GM23338 (cell line): ENCODE data around the gene NFATC1. TPM values are rescaled to one million over a fixed set of nuclear protein-coding genes. Genes with fewer than 3 reads are reported as not detected.

Source experiments
- ATAC-seq: fragments of 200-7000 bp; cut with Tn5 transposase; 3 replicates; pipeline ENCODE4 v1.9.1; 2020
- DNase-seq: peaks from one replicate; pipeline ENCODE4 v3.0.0-alpha.2; 2015; ENCODE audit warnings: low spot score
- H2AFZ ChIP-seq: fragments of 200-600 bp; sonication (generic); 2 replicates; pipeline ENCODE4 v1.8.0; 2016; ENCODE audit warnings: antibody characterized with exemption, mild to moderate bottlenecking, moderate library complexity
- H3F3A ChIP-seq: fragments of 200-600 bp; sonication (generic); replicated peaks from 2 replicates; pipeline ENCODE4 v1.8.0; 2017; ENCODE audit warnings: antibody characterized with exemption, mixed run types, low read depth
- H3K27ac ChIP-seq: fragments of 200-600 bp; sonication (generic); 2 replicates; pipeline ENCODE4 v1.6.1; 2016; ENCODE audit warnings: low read depth
- H3K27me3 ChIP-seq: fragments of 200-600 bp; sonication (generic); 2 replicates; pipeline ENCODE4 v1.8.0; 2016; ENCODE audit warnings: mild to moderate bottlenecking, mixed run types, moderate library complexity; ENCODE audit not compliant: insufficient read depth
- H3K36me3 ChIP-seq: fragments of 200-600 bp; sonication (generic); 2 replicates; pipeline ENCODE4 v1.8.0; 2016; ENCODE audit warnings: mild to moderate bottlenecking; ENCODE audit not compliant: insufficient read depth
- H3K4me1 ChIP-seq: fragments of 200-600 bp; sonication (generic); 2 replicates; pipeline ENCODE4 v1.8.0; 2016; ENCODE audit warnings: mild to moderate bottlenecking, moderate library complexity; ENCODE audit not compliant: insufficient read depth
- H3K4me2 ChIP-seq: fragments of 200-600 bp; sonication (generic); 2 replicates; pipeline ENCODE4 v1.7.1; 2017; ENCODE audit warnings: mixed run types
- H3K4me3 ChIP-seq: fragments of 200-600 bp; sonication (generic); 2 replicates; pipeline ENCODE4 v1.6.1; 2016; ENCODE audit warnings: mixed run types
- H3K79me2 ChIP-seq: fragments of 200-600 bp; sonication (generic); replicated peaks from 2 replicates; pipeline ENCODE4 v1.8.0; 2017; ENCODE audit warnings: mild to moderate bottlenecking; ENCODE audit not compliant: insufficient read depth
- H3K9me2 ChIP-seq: fragments of 200-600 bp; sonication (generic); 2 replicates; pipeline ENCODE4 v1.8.0; 2017; ENCODE audit not compliant: insufficient read depth
- H4K20me1 ChIP-seq: fragments of 200-600 bp; sonication (generic); replicated peaks from 2 replicates; pipeline ENCODE4 v1.8.0; 2017; ENCODE audit warnings: mild to moderate bottlenecking; ENCODE audit not compliant: insufficient read depth
- H3K27ac Mint-ChIP-seq: 2 replicates; pipeline ENCODE4 v1.8.0; 2020; ENCODE audit warnings: inconsistent platforms, mild to moderate bottlenecking, moderate library complexity, mixed read lengths
- H3K27me3 Mint-ChIP-seq: 3 replicates; pipeline ENCODE4 v1.8.0; 2022; ENCODE audit warnings: low read depth, mild to moderate bottlenecking, moderate library complexity, mixed read lengths, inconsistent platforms; ENCODE audit not compliant: insufficient read depth, poor library complexity
- H3K36me3 Mint-ChIP-seq: 3 replicates; pipeline ENCODE4 v1.8.0; 2021; ENCODE audit warnings: low read depth, mild to moderate bottlenecking, inconsistent platforms, moderate library complexity, mixed read lengths
- H3K4me1 Mint-ChIP-seq: 3 replicates; pipeline ENCODE4 v1.8.0; 2020; ENCODE audit warnings: mild to moderate bottlenecking, inconsistent platforms, mixed read lengths
- H3K4me3 Mint-ChIP-seq: 3 replicates; pipeline ENCODE4 v1.8.0; 2021; ENCODE audit warnings: moderate library complexity, mild to moderate bottlenecking, inconsistent platforms, mixed read lengths
- H3K9me3 Mint-ChIP-seq: 3 replicates; pipeline ENCODE4 v1.8.0; 2020; ENCODE audit warnings: moderate library complexity, mild to moderate bottlenecking, inconsistent platforms, mixed read lengths
- CREB1 ChIP-seq: fragments of 250-450 bp; sonication (Bioruptor Pico); IDR thresholded peaks from 2 replicates; pipeline ENCODE4 v1.5.0; 2020; ENCODE audit warnings: low read depth, mild to moderate bottlenecking, moderate library complexity
- ETS1 ChIP-seq: IDR thresholded peaks from 2 replicates; pipeline ENCODE4 v1.6.1; 2016; ENCODE audit warnings: antibody characterized with exemption
- EZH2 ChIP-seq: fragments of 200-600 bp; sonication (generic); IDR thresholded peaks from one replicate; pipeline ENCODE4 v1.8.0; 2017; ENCODE audit warnings: antibody characterized with exemption, mild to moderate bottlenecking, low read depth; ENCODE audit not compliant: unreplicated experiment
- EZH2phosphoT487 ChIP-seq: fragments of 200-600 bp; sonication (generic); IDR thresholded peaks from one replicate; pipeline ENCODE4 v1.8.1; 2018; ENCODE audit warnings: antibody characterized with exemption; ENCODE audit not compliant: unreplicated experiment
- JUNB ChIP-seq: IDR thresholded peaks from one replicate; pipeline ENCODE4 v1.6.1; 2016; ENCODE audit warnings: antibody characterized with exemption; ENCODE audit not compliant: unreplicated experiment
- NANOG ChIP-seq: IDR thresholded peaks from 2 replicates; pipeline ENCODE4 v1.6.1; 2016; ENCODE audit warnings: antibody characterized with exemption, borderline replicate concordance
- REST ChIP-seq: IDR thresholded peaks from one replicate; pipeline ENCODE4 v1.6.1; 2018; ENCODE audit warnings: antibody characterized with exemption; ENCODE audit not compliant: unreplicated experiment
- STAT1 ChIP-seq: IDR thresholded peaks from one replicate; pipeline ENCODE4 v1.6.1; 2016; ENCODE audit warnings: antibody characterized with exemption; ENCODE audit not compliant: unreplicated experiment
- ZNF114 ChIP-seq: fragments of 250-450 bp; sonication (Bioruptor Pico); IDR thresholded peaks from 2 replicates; pipeline ENCODE4 v1.5.0; 2020; ENCODE audit warnings: mild to moderate bottlenecking, moderate library complexity
- ZNF331 ChIP-seq: fragments of 250-450 bp; sonication (Bioruptor Pico); IDR thresholded peaks from 2 replicates; pipeline ENCODE4 v1.5.0; 2020; ENCODE audit warnings: low read depth, mild to moderate bottlenecking, moderate library complexity
- ZNF462 ChIP-seq: fragments of 250-450 bp; sonication (Bioruptor Pico); IDR thresholded peaks from 2 replicates; pipeline ENCODE4 v1.5.0; 2020; ENCODE audit warnings: mild to moderate bottlenecking, moderate library complexity
- polyA plus RNA-seq: library from polyadenylated mRNA; unstranded; fragments of >200 nt; fragmentation: Nextera tagmentation; extraction: Ambion mirVana; gene quantifications from 2 replicates; pipeline ENCODE4 v1.2.1, GENCODE V29; 2016
- total RNA-seq: library from RNA; depleted of rRNA; stranded (reverse); fragments of >200 nt; shearing (Covaris generic); gene quantifications from 2 replicates; pipeline ENCODE4 v1.2.3, GENCODE V29; 2014

Gene NFATC1
- total and polyA plus RNA-seq, 2 experiments from 2014 or later: 3.9 to 6.4 TPM

GRCh38 chr18:79540161-79540903, 144.6 kb downstream of the NFATC1 start:
- Mint-ChIP-seq H3K4me1 (no peaks in the 10 kb centered on the region), H3K4me3 (no peak overlapping the region), H3K9me3 (peaks cover 28% of the 10 kb centered on the region), H3K27me3 (peaks cover 6% of the 10 kb centered on the region), H3K36me3 (peaks cover 8% of the 10 kb centered on the region), H3K27ac (no peak overlapping the region; the same call in 1 of the 2 replicates)
- no peaks in the 10 kb centered on the region for H4K20me1 ChIP-seq
- ATAC-seq: no peak
- no peak overlapping the region for H3K27ac ChIP-seq
- H3K36me3 ChIP-seq: no peaks in the 10 kb centered on the region
- no peak for TF ChIP-seq EZH2phosphoT487
- no peak for TF ChIP-seq REST
- TF ChIP-seq EZH2: no peak
- TF ChIP-seq STAT1: no peak
- DNase-seq: no peak
- H3K79me2 ChIP-seq: no peaks in the 10 kb centered on the region
- no peak overlapping the region for H3K4me3 ChIP-seq
- no peaks in the 10 kb centered on the region for H3K27me3 ChIP-seq
- H3K9me2 ChIP-seq: no peaks in the 10 kb centered on the region
- H3K4me2 ChIP-seq: no peak overlapping the region
- H3K4me1 ChIP-seq: no peaks in the 10 kb centered on the region
- no peaks in the 10 kb centered on the region for H3F3A ChIP-seq
- H2AFZ ChIP-seq: no peak overlapping the region

- H3K27ac Mint-ChIP-seq: no peak overlapping the region; the same call in 1 of the 2 replicates
- peaks cover 6% of the 10 kb centered on the region for H3K27me3 Mint-ChIP-seq
- Histone ChIP-seq H3K4me2 (no peak overlapping the region), H3K4me3 (no peak overlapping the region), H3K4me1 (no peaks in the 10 kb centered on the region), H3K36me3 (no peaks in the 10 kb centered on the region), H4K20me1 (no peaks in the 10 kb centered on the region), H2AFZ (no peak overlapping the region), H3K9me2 (no peaks in the 10 kb centered on the region), H3K79me2 (no peaks in the 10 kb centered on the region), H3K27me3 (no peaks in the 10 kb centered on the region), H3F3A (no peaks in the 10 kb centered on the region), H3K27ac (no peak overlapping the region)
- H3K4me1 Mint-ChIP-seq: no peaks in the 10 kb centered on the region
- H3K9me3 Mint-ChIP-seq: peaks cover 28% of the 10 kb centered on the region
- DNase-seq: no peak
- H3K36me3 Mint-ChIP-seq: peaks cover 8% of the 10 kb centered on the region
- ATAC-seq: no peak
- H3K4me3 Mint-ChIP-seq: no peak overlapping the region
- TF ChIP-seq JUNB (no peak), ZNF114 (CRISPR knock-in tag) (no peak), ZNF331 (no peak), ZNF462 (no peak), CREB1 (CRISPR knock-in tag) (no peak), EZH2phosphoT487 (no peak), ETS1 (no peak), NANOG (no peak)
Measured at GRCh38 chr18:79540904-79541282, 145.2 kb downstream of the NFATC1 start.
